Heart left ventricle (tissue), 16 donors: Measurements from ENCODE around the gene MGAT5. TPM values are rescaled to one million over a fixed set of nuclear protein-coding genes. Genes with fewer than 3 reads are reported as not detected.

ENCODE experiments used
- ATAC-seq, 4 donors: fragments of 200-7000 bp; cut with Tn5 transposase; one replicate each; pipeline ENCODE4 v1.9.1; 2020 to 2022; ENCODE audit warnings: moderate library complexity in 4 of 4, mild to moderate bottlenecking in 3 of 4, moderate number of reproducible peaks in 1 of 4
- DNase-seq, 5 donors: peaks; one replicate each; pipeline ENCODE4 v3.0.0-alpha.2; 2020
- H3K27ac ChIP-seq, 12 donors: fragments of 200-600 bp; sonication (generic) in 4 of 12; one replicate each; pipeline versions ENCODE4 v1.5.0 to v1.8.0; 2016 to 2022; ENCODE audit warnings: mild to moderate bottlenecking in 2 of 12
- H3K27me3 ChIP-seq, 9 donors: fragments of 200-600 bp; sonication (generic) in 2 of 9; one replicate each; pipeline versions ENCODE4 v1.5.1 to v1.8.0; 2016 to 2022; ENCODE audit warnings: mild to moderate bottlenecking in 3 of 9
- H3K36me3 ChIP-seq, 9 donors: fragments of 200-600 bp; sonication (generic) in 2 of 9; one replicate each; pipeline versions ENCODE4 v1.5.0 to v1.8.0; 2018 to 2022; ENCODE audit warnings: mild to moderate bottlenecking in 2 of 9
- H3K4me1 ChIP-seq, 12 donors: fragments of 200-600 bp; sonication (generic) in 4 of 12; one replicate each; pipeline versions ENCODE4 v1.5.0 to v1.8.0; 2016 to 2022; ENCODE audit warnings: mild to moderate bottlenecking in 3 of 12
- H3K4me3 ChIP-seq, 12 donors: fragments of 200-600 bp; sonication (generic) in 4 of 12; one replicate each; pipeline versions ENCODE4 v1.5.0 to v1.8.0; 2017 to 2022; ENCODE audit warnings: mild to moderate bottlenecking in 9 of 12, moderate library complexity in 4 of 12
- H3K9me3 ChIP-seq, 12 donors: fragments of 200-600 bp; sonication (generic) in 4 of 12; one replicate each; pipeline versions ENCODE4 v1.5.0 to v1.8.0; 2016 to 2022; ENCODE audit warnings: mild to moderate bottlenecking in 1 of 12
- POLR2A ChIP-seq, 2 donors: fragments of 450-650 bp; IDR thresholded peaks; one replicate each; pipeline ENCODE4 v1.6.1; 2017; ENCODE audit warnings: antibody characterized with exemption in 2 of 2, mild to moderate bottlenecking in 2 of 2, moderate library complexity in 2 of 2
- WGBS, 4 donors: extraction: QIAGEN DNeasy Blood & Tissue Kit in 2 of 4; methylation state at CpG; one replicate each; pipeline versions ENCODE4 v1.1.5 to v1.1.7; 2013 to 2018; 5-methylcytosine and 5-hydroxymethylcytosine counted together
- intact Hi-C, 10 donors: fragments of 100-400 bp; cut with DNase I; formaldehyde crosslinking; loops; one replicate each; pipeline versions ENCODE4 v1.11.1 to v1.14.2; 2022
- polyA plus RNA-seq, 2 donors: library from polyadenylated mRNA; stranded (reverse); fragments of 200-250 nt; gene quantifications; one replicate each; pipeline ENCODE4 v1.2.3, GENCODE V29; 2013
- total RNA-seq, 9 donors: library from RNA; depleted of rRNA in 2 of 9; stranded (reverse); fragments of >200 nt in 2 of 9; fragmentation: NEBNext Ultra II Directional in 3 of 9; extraction: Animal tissue kit (Norgen Biotek cat#: 25700) in 3 of 9; gene quantifications; one replicate each; pipeline versions ENCODE4 v1.1.0 to v1.2.4, GENCODE V29; 2016 to 2023
- TF ChIP-seq, protein P1 (sequence below), 12 donors: fragments of 200-600 bp; sonication (generic) in 4 of 12; IDR thresholded peaks; one replicate each; pipeline versions ENCODE4 v1.5.0 to v1.8.0; 2018 to 2022; ENCODE audit warnings: antibody characterized with exemption in 12 of 12, mild to moderate bottlenecking in 5 of 12
- donor health status: ischemic (EF 13 %, LVEDD 7.1; RV severe dilation, severe dysfunction).
- donor health status: healthy with polysubstance abuse.
- donor health status: DM: no; HTN: yes; CAD: no.
- donor health status: DM: no; HTN: no; CAD: no.
- donor health status: ischemic (EF 25% LVEDD 6.9; RV normal size, moderate dysfunction).
- donor health status: ischemic (EF 25% LVEDD 5.7; RV mildly dilated, moderate dysfunction).
- donor health status: healthy.
- donor health status: DM: yes; HTN: yes; CAD: no.
- donor health status: ischemic (EF 35%, LVEDD 5.7; RV mildly dilated, moderate dysfunction).
- donor health status: nonischemic (EF 11% LVEDD 7.7; RV severe dilation, severe dysfunction).
- donor health status: DM: yes; HTN: yes; CAD: no.
- donor health status: PGD.
- donor health status: ischemic (EF 29% LVEDD 5.4; RV normal size, mild dysfunction).
- donor health status: nonischemic (EF 23%, LVEDD 6.1; RV moderate dilation, normal function).

MGAT5 gene
- total and polyA plus RNA-seq, 11 donors: 9.7 to 116 (median 79.3) TPM

DNA sequence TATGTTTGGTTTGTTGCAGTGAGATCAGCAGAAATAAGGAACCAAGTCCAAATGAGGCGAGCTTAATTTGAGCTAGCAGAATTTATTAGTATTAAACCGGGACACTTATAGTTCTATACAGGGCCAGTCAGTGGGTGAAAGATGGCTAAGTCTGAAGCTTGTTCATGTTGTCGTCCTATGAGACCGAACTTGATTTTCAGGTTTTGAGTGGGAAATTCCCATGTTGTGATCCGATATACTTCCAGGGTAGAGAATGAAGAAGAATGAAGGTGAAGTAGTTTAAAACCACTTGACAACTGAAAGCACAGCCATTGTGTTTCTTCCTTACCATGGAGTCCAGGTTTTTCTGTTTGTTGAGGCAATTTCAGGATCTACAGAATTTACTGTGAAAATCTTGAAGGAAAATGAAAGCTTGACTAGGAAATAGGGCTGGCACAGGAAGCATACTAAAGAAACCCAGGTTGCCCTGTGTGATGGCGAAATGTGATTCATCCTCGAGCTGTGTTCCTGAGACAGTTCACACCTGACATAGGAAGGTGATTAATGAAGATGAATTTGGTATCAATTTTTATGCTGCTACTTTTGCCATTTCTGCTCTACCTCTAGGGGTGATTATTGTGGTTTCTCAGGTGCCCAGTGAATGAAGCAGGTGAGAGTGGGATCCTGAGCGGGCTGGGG is 37.6 kb upstream of the MGAT5 start:
- DNase-seq (no peak), ATAC-seq (no peak)
- peaks cover 0 to 66% (median 53%) of the 10 kb centered on the region in 12 donors for H3K4me1 ChIP-seq
- no peak overlapping the region for H3K27ac ChIP-seq
- peaks cover 0 to 4% (median 0%) of the 10 kb centered on the region in 12 donors for H3K9me3 ChIP-seq
- H3K4me3 ChIP-seq: no peak overlapping the region
- no peaks in the 10 kb centered on the region for H3K27me3 ChIP-seq
- no peak for TF ChIP-seq POLR2A (IDR thresholded peaks at IDR 0.05)
- TF ChIP-seq, protein P1, sequence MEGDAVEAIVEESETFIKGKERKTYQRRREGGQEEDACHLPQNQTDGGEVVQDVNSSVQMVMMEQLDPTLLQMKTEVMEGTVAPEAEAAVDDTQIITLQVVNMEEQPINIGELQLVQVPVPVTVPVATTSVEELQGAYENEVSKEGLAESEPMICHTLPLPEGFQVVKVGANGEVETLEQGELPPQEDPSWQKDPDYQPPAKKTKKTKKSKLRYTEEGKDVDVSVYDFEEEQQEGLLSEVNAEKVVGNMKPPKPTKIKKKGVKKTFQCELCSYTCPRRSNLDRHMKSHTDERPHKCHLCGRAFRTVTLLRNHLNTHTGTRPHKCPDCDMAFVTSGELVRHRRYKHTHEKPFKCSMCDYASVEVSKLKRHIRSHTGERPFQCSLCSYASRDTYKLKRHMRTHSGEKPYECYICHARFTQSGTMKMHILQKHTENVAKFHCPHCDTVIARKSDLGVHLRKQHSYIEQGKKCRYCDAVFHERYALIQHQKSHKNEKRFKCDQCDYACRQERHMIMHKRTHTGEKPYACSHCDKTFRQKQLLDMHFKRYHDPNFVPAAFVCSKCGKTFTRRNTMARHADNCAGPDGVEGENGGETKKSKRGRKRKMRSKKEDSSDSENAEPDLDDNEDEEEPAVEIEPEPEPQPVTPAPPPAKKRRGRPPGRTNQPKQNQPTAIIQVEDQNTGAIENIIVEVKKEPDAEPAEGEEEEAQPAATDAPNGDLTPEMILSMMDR (IDR thresholded peaks at IDR 0.05): no peak
- intact Hi-C loops: no loop called here
- H3K36me3 ChIP-seq: no peaks in the 10 kb centered on the region
- 86 to 94% (median 93%) methylated on average over 8 of the region's 8 CpGs for WGBS, 4 donors

DNA sequence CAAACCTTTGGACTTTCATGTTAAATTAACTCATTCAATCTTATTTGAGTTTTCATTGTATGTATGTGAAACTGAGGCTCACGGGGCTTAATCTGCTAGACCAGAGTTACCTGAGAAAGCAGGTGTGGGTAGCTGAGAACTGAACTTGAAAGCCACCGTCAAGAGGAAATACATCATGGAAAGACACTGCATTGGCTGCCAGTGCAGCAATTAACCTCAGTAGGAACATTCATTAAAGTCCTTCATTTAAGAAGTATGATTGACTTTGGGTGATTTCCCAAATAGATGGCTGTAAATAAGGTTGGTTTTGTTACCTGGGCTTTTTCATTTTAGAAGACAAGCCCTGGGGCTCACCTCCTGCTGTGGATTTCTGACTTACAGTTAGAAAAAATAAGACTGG is 36.5 kb upstream of the MGAT5 start:
- 71 to 82% (median 79%) methylated on average over 2 of the region's 2 CpGs for WGBS, 4 donors
- H3K36me3 ChIP-seq: no peaks in the 10 kb centered on the region
- ATAC-seq: no peak
- peaks cover 0 to 4% (median 0%) of the 10 kb centered on the region in 12 donors for H3K9me3 ChIP-seq
- no peaks in the 10 kb centered on the region for H3K27me3 ChIP-seq
- no peak overlapping the region for H3K4me3 ChIP-seq
- H3K27ac ChIP-seq: peak overlapping the region in 2 of 12 donors; percentile 11 to 44
- intact Hi-C loops: no loop called here
- no peak for DNase-seq
- TF ChIP-seq, protein P1 (IDR thresholded peaks at IDR 0.05): no peak
- TF ChIP-seq POLR2A (IDR thresholded peaks at IDR 0.05): no peak
- H3K4me1 ChIP-seq: peaks cover 0 to 77% (median 58%) of the 10 kb centered on the region in 12 donors

DNA sequence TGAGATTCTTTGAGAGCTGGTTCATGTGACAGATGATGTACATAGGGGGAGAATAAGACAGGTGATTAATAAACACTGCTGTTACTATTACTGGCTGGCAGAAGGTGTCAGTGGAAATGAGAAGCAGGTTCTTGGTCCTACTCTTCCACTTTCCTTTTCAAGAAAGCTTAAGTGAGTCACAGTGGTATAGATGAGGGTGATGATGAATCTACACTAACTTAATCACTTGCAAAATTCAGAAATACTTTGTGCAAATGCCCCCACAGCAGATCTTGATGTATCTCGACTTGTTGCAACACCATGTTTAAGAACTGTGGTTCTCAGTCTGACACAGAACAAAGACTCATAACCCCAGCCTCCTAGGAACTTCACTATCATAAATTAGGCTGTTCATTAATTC is 35.9 kb upstream of the MGAT5 start:
- DNase-seq (no peak), ATAC-seq (no peak)
- H3K27me3 ChIP-seq: no peaks in the 10 kb centered on the region
- intact Hi-C loops: no loop called here
- TF ChIP-seq POLR2A (IDR thresholded peaks at IDR 0.05): no peak
- TF ChIP-seq, protein P1 (IDR thresholded peaks at IDR 0.05): no peak
- H3K36me3 ChIP-seq: no peaks in the 10 kb centered on the region
- peak overlapping the region in 1 of 12 donors; percentile 44 for H3K27ac ChIP-seq
- WGBS, 4 donors: 92 to 97% (median 94%) methylated on average over 1 of the region's 1 CpG
- H3K4me3 ChIP-seq: no peak overlapping the region
- peaks cover 0 to 77% (median 58%) of the 10 kb centered on the region in 12 donors for H3K4me1 ChIP-seq
- peaks cover 0 to 4% (median 0%) of the 10 kb centered on the region in 12 donors for H3K9me3 ChIP-seq

DNA sequence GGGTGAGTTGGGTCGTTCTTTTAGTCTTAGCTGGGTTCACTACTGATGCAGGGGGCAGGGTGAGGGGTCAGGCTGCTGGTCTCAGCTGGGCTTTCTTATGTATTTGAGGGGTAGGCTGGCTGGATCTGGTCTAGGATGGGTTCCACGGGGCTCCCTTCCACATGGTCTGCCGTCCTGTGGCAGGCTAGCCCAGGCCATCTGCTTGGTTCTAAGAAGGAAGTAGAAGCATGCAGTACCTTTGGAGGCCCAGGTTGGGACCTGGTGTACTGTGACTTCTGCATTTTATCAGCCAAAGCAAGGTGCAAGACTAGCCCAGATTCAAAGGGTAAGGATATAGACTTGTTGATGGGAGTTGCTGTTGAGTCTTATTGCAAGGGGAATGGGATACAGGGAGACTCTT is 35.5 kb upstream of the MGAT5 start:
- peaks cover 0 to 74% (median 56%) of the 10 kb centered on the region in 12 donors for H3K4me1 ChIP-seq
- intact Hi-C loops: no loop called here
- no peak overlapping the region for H3K4me3 ChIP-seq
- 90 to 97% (median 94%) methylated on average over 3 of the region's 3 CpGs for WGBS, 4 donors
- H3K27ac ChIP-seq: peak overlapping the region in 2 of 12 donors; percentile 53 to 73
- peaks cover 0 to 4% (median 0%) of the 10 kb centered on the region in 12 donors for H3K9me3 ChIP-seq
- TF ChIP-seq POLR2A (IDR thresholded peaks at IDR 0.05): no peak
- TF ChIP-seq, protein P1 (IDR thresholded peaks at IDR 0.05): no peak
- ATAC-seq: no peak
- H3K36me3 ChIP-seq: no peaks in the 10 kb centered on the region
- H3K27me3 ChIP-seq: no peaks in the 10 kb centered on the region
- no peak for DNase-seq
